22Rv1 (cell line): ENCODE results near the gene TMEM217.

Experiments
- CTCF ChIP-seq: fragments of 450-650 bp; IDR thresholded peaks from 2 replicates; pipeline ENCODE4 v1.5.1; 2017; ENCODE audit warnings: mild to moderate bottlenecking
- ZFX ChIP-seq: fragments of 450-650 bp; IDR thresholded peaks from 2 replicates; pipeline ENCODE4 v1.6.1; 2017; ENCODE audit warnings: antibody characterized with exemption, borderline replicate concordance

- TF ChIP-seq CTCF (no peak), ZFX (no peak)
Measured at GRCh38 chr6:37176268-37177076, 81.5 kb downstream of the TMEM217 start.
